ENCODE measurements around the gene COL5A1.

COL5A1 gene

GRCh38 chr9:134764473-134765269, 123.1 kb downstream of the COL5A1 start:
- TF ChIP-seq JUND (IDR thresholded peaks at IDR 0.05; ENCODE audit: low read depth) = no peak
- DNase-seq (ENCODE audit: low read depth in 1 of 2, low spot score in 1 of 2) = no peak
- in situ Hi-C loops (cut with HindIII; ENCODE audit: low pct_unique_long_range_greater_than_20kb, low sequenced_read_pairs) = no loop called here

- in situ Hi-C loops (cut with HindIII; ENCODE audit: low pct_unique_long_range_greater_than_20kb, low sequenced_read_pairs) = no loop called here
- no peak for TF ChIP-seq JUND (IDR thresholded peaks at IDR 0.05; ENCODE audit: low read depth)
- peak in 1 of 2 experiments; percentile 21 for DNase-seq (ENCODE audit: low read depth in 1 of 2, low spot score in 1 of 2)
These were observed 124.2 kb downstream of the COL5A1 start for GRCh38 chr9:134765785-134766184.

GRCh38 chr9:134766587-134766986, 125.0 kb downstream of the COL5A1 start:
- in situ Hi-C loops (cut with HindIII; ENCODE audit: low pct_unique_long_range_greater_than_20kb, low sequenced_read_pairs) = no loop called here
- no peak for DNase-seq (ENCODE audit: low read depth in 1 of 2, low spot score in 1 of 2)
- no peak for TF ChIP-seq JUND (IDR thresholded peaks at IDR 0.05; ENCODE audit: low read depth)

DNA sequence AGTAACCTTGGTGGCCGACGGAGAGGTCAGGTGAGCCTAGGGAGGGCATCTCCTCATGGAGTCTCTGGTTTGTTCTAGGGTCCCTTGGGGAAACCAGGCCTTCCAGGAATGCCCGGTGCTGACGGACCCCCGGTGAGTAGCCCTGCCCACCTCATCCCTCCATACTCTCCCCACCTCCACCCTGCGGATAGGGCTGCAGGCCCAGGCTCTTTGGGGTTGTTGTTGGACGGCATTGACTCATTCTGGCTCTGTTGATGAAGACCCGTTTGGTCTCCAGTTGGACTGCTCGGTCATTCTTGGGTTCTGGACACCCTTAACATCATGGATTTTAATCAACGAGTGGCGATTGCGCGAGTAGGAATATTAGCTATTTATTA, 126.7 kb downstream of the COL5A1 start:
- no peak for DNase-seq (ENCODE audit: low read depth in 1 of 2, low spot score in 1 of 2)
- in situ Hi-C loops (cut with HindIII; ENCODE audit: low pct_unique_long_range_greater_than_20kb, low sequenced_read_pairs) = no loop called here
- TF ChIP-seq JUND (IDR thresholded peaks at IDR 0.05; ENCODE audit: low read depth) = no peak

DNA sequence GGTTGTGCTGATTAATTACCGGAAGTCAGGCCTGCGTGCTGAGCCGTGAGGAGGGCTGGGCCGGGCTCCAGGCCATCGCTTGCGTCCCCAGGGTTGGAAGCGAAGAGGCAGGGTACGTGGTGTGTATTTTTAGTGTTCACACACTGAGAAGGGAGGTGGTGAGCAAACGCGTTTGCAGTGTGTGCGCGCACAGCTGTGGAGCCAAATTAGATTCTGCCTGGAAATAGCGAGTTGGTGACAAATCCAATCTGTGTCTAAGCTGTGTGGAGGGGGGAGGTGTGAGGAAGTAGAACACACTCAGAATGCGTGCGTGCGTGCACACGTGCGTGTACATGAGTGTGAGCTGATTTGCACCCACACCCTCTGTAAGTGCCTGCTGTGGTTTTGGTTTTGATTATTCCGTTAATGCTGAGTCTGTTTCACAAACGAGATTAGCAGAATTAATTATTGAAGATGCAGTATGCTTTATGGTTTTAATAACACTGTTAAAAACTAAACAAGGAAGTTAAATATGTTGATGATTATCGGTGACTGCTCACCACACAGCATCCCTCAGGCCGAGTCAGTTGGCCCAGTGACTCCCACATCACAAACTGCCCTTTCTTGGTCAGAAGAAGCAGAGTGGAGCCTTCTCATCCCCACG, 127.2 kb downstream of the COL5A1 start:
- TF ChIP-seq JUND (IDR thresholded peaks at IDR 0.05; ENCODE audit: low read depth) = no peak
- DNase-seq (ENCODE audit: low read depth in 1 of 2, low spot score in 1 of 2) = peak; percentile 63 to 75
- in situ Hi-C loops (cut with HindIII; ENCODE audit: low pct_unique_long_range_greater_than_20kb, low sequenced_read_pairs) = no loop called here

DNA sequence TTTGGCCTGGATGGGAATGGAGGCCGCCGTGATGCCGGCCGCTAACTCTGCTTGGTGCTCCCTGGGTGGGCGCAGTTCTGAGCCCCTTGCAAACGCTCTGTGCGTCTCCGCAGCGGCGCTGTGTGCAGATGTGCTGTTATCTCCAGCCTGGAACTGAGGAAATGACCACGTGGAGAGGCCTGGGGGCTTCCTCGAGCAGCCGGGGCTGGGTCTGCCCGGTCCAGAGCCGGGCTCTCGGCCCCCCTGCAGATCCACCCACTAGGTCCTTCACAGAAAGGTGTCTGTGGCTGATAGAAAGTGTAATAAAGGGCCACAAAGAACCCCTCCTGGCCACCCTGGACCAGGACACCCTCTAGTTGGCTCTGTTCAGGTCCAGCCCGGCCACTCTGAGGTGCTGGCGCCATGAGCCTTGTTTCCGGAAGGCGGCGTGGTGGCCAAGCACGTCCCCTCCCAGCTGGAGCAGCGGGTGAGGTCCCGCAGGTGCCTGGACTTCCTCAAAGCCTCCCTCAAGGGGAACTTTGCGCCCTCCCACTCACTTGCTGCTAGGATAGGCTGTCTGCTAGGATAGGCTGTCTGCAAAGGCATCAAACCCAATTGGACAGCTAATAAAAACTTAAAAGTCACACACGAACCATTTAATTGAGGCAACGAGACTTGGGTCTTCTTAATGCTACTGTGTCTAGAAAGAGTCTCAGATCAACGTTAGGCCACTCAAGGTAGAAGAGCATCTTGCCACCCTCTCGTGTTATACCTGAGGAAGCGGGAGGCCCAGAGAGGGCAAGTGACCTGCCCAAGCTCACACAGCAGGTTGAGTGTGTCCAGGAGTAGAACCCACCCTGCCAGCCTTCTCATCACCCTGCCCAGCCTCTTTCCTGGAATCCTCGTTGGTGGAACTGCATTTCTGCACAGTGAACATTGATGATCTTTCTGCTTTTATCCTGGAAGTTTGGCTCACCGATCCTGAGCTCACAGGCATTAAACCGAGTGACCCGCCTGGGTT, 129.7 kb downstream of the COL5A1 start:
- DNase-seq (ENCODE audit: low read depth in 1 of 2, low spot score in 1 of 2) = no peak
- no peak for TF ChIP-seq JUND (IDR thresholded peaks at IDR 0.05; ENCODE audit: low read depth)
- in situ Hi-C loops (cut with HindIII; ENCODE audit: low pct_unique_long_range_greater_than_20kb, low sequenced_read_pairs) = no loop called here

GRCh38 chr9:134772331-134772730, 130.7 kb downstream of the COL5A1 start:
- DNase-seq (ENCODE audit: low read depth in 1 of 2, low spot score in 1 of 2) = no peak
- no peak for TF ChIP-seq JUND (IDR thresholded peaks at IDR 0.05; ENCODE audit: low read depth)
- in situ Hi-C loops (cut with HindIII; ENCODE audit: low pct_unique_long_range_greater_than_20kb, low sequenced_read_pairs) = no loop called here

DNA sequence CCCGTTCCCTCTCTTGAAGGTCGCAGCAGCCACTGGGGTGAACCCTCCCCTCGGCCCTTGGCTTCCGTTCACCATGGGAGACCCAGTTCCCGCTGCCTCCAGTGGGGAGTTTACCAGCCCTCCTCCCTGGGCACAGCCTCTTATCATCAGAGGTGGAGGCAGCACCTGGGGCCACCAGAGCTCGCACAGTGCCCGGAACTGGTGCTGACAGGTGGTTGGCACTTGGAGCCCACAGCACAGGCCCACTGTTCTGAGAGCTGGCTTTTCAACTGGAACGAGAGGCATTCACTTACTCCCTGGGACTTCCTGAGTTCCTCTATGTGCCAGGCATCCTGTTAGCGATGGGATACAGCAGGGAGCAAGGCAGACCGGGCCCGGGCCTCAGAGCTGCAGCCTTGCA, 132.2 kb downstream of the COL5A1 start:
- in situ Hi-C loops (cut with HindIII; ENCODE audit: low pct_unique_long_range_greater_than_20kb, low sequenced_read_pairs) = no loop called here
- no peak for TF ChIP-seq JUND (IDR thresholded peaks at IDR 0.05; ENCODE audit: low read depth)

DNA sequence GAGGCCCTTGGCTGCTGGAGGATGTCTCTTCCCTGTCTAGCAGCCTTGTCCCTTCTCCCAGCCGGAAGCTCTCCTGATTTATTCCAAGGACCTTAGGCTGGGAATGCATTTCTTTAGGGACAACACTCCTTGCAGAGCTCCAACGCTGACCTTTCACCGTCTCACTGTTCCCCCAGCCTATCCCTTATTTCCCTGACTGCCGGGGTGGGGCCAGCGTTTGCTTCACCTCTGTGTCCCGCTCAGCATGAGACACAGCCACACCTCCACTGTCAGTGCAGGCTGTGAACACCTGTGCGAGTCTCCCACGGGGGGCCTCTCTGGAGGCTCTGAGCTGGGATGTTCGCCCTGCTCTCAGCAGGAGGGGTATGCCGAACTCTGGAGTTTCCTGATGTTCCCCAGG, 132.8 kb downstream of the COL5A1 start:
- in situ Hi-C loops (cut with HindIII; ENCODE audit: low pct_unique_long_range_greater_than_20kb, low sequenced_read_pairs) = no loop called here
- no peak for TF ChIP-seq JUND (IDR thresholded peaks at IDR 0.05; ENCODE audit: low read depth)
- DNase-seq (ENCODE audit: low read depth in 1 of 2, low spot score in 1 of 2) = no peak

More for the DNA sequence above, 132.2 kb downstream of the COL5A1 start:
- no peak for DNase-seq (ENCODE audit: low read depth in 1 of 2, low spot score in 1 of 2)

- DNase-seq (ENCODE audit: low read depth in 1 of 2, low spot score in 1 of 2) = no peak
- in situ Hi-C loops (cut with HindIII; ENCODE audit: low pct_unique_long_range_greater_than_20kb, low sequenced_read_pairs) = no loop called here
- no peak for TF ChIP-seq JUND (IDR thresholded peaks at IDR 0.05; ENCODE audit: low read depth)
These were observed 133.7 kb downstream of the COL5A1 start for GRCh38 chr9:134775081-134775951.

GRCh38 chr9:134776080-134776796, 134.6 kb downstream of the COL5A1 start:
- in situ Hi-C loops (cut with HindIII; ENCODE audit: low pct_unique_long_range_greater_than_20kb, low sequenced_read_pairs) = no loop called here
- DNase-seq (ENCODE audit: low read depth in 1 of 2, low spot score in 1 of 2) = peak in 1 of 2 experiments; percentile 60
- no peak for TF ChIP-seq JUND (IDR thresholded peaks at IDR 0.05; ENCODE audit: low read depth)

Measured in T47D (cell line).